Stimulated activated CD8-positive, alpha-beta memory T cell treated with anti-CD3 and anti-CD28 coated beads, Interleukin-7, amount 100 ng/mL, for 48 hours (primary cell): ENCODE data around the gene PACRG.

ENCODE experiments used
- DNase-seq, 2 donors: peaks; one replicate each; pipeline ENCODE4 v3.0.0-alpha.2; 2020; ENCODE audit warnings: low read depth in 1 of 2; ENCODE audit errors: extremely low read depth in 1 of 2

Gene PACRG

GRCh38 chr6:162862462-162862861 is 134.7 kb downstream of the PACRG start:
- no peak for DNase-seq

- DNase-seq, result no peak
Observed at GRCh38 chr6:162862941-162863340, 135.2 kb downstream of the PACRG start.

- DNase-seq, result no peak
Observed at GRCh38 chr6:162863821-162864220, 136.0 kb downstream of the PACRG start.

GRCh38 chr6:162864911-162865310 is 137.1 kb downstream of the PACRG start:
- no peak for DNase-seq

GRCh38 chr6:162866656-162867055 is 138.9 kb downstream of the PACRG start:
- no peak for DNase-seq

- no peak for DNase-seq
Observed at GRCh38 chr6:162868397-162868796, 140.6 kb downstream of the PACRG start.

- no peak for DNase-seq
Observed at GRCh38 chr6:162871966-162872365, 144.2 kb downstream of the PACRG start.

GRCh38 chr6:162873537-162873936 is 145.8 kb downstream of the PACRG start:
- no peak for DNase-seq

- DNase-seq, result no peak
Observed at GRCh38 chr6:162875070-162875469, 147.3 kb downstream of the PACRG start.

- DNase-seq, result no peak
Observed at GRCh38 chr6:162882801-162883481, 155.2 kb downstream of the PACRG start.

- DNase-seq, result no peak
Observed at GRCh38 chr6:162887981-162888689, 160.4 kb downstream of the PACRG start.

- no peak for DNase-seq
Observed at GRCh38 chr6:162889303-162889702, 161.5 kb downstream of the PACRG start.

- no peak for DNase-seq
Observed at GRCh38 chr6:162898011-162898410, 170.2 kb downstream of the PACRG start.

GRCh38 chr6:162899148-162899547 is 171.4 kb downstream of the PACRG start:
- DNase-seq, result no peak

GRCh38 chr6:162900503-162900902 is 172.7 kb downstream of the PACRG start:
- DNase-seq, result no peak

- DNase-seq, result no peak
Observed at GRCh38 chr6:162904069-162904663, 176.4 kb downstream of the PACRG start.

- no peak for DNase-seq
Observed at GRCh38 chr6:162906479-162906878, 178.7 kb downstream of the PACRG start.

- no peak for DNase-seq
Observed at GRCh38 chr6:162907876-162908481, 180.2 kb downstream of the PACRG start.

GRCh38 chr6:162913206-162913605 is 185.4 kb downstream of the PACRG start:
- no peak for DNase-seq

- DNase-seq, result no peak
Observed at GRCh38 chr6:162917506-162917905, 189.7 kb downstream of the PACRG start.

GRCh38 chr6:162921062-162921461 is 193.3 kb downstream of the PACRG start:
- DNase-seq, result no peak
